ENCODE data around the gene SLC39A11.

The SLC39A11 gene

GRCh38 chr17:72662827-72663190 lies 429.7 kb downstream of the SLC39A11 start:
- Histone ChIP-seq H3K27ac (replicated peaks) (no peak overlapping the region), H3K27me3 (ENCODE audit: insufficient read depth, poor library complexity, severe bottlenecking) (no peaks in the 10 kb centered on the region), H3K4me3 (replicated peaks; ENCODE audit: insufficient read depth, low read length) (no peak overlapping the region)
- no peak for TF ChIP-seq SPI1 (IDR thresholded peaks at IDR 0.05; ENCODE audit: borderline replicate concordance, low read depth)
- no peak for TF ChIP-seq REST (IDR thresholded peaks at IDR 0.05; ENCODE audit: insufficient replicate concordance, low read depth)
- TF ChIP-seq POLR2AphosphoS5 (IDR thresholded peaks at IDR 0.05; ENCODE audit: low read depth), result no peak
- no peak for TF ChIP-seq CTCF (IDR thresholded peaks at IDR 0.05; ENCODE audit: insufficient read depth, low read length)
- TF ChIP-seq GABPA (IDR thresholded peaks at IDR 0.05; ENCODE audit: low read depth), result no peak
- DNase-seq (ENCODE audit: low read depth in 1 of 2, low spot score in 1 of 2), result no peak

GRCh38 chr17:72661945-72662826 lies 430.3 kb downstream of the SLC39A11 start:
- TF ChIP-seq SPI1 (IDR thresholded peaks at IDR 0.05; ENCODE audit: borderline replicate concordance, low read depth), result no peak
- TF ChIP-seq POLR2AphosphoS5 (IDR thresholded peaks at IDR 0.05; ENCODE audit: low read depth), result no peak
- no peak for TF ChIP-seq GABPA (IDR thresholded peaks at IDR 0.05; ENCODE audit: low read depth)
- no peak for TF ChIP-seq CTCF (IDR thresholded peaks at IDR 0.05; ENCODE audit: insufficient read depth, low read length)
- no peak for TF ChIP-seq REST (IDR thresholded peaks at IDR 0.05; ENCODE audit: insufficient replicate concordance, low read depth)
- Histone ChIP-seq H3K27ac (replicated peaks) (no peak overlapping the region), H3K4me3 (replicated peaks; ENCODE audit: insufficient read depth, low read length) (no peak overlapping the region), H3K27me3 (ENCODE audit: insufficient read depth, poor library complexity, severe bottlenecking) (no peaks in the 10 kb centered on the region)
- DNase-seq (ENCODE audit: low read depth in 1 of 2, low spot score in 1 of 2), result no peak

- H3K27ac ChIP-seq (replicated peaks), result no peak overlapping the region
- TF ChIP-seq GABPA (IDR thresholded peaks at IDR 0.05; ENCODE audit: low read depth) (no peak), REST (IDR thresholded peaks at IDR 0.05; ENCODE audit: insufficient replicate concordance, low read depth) (no peak), SPI1 (IDR thresholded peaks at IDR 0.05; ENCODE audit: borderline replicate concordance, low read depth) (no peak), POLR2AphosphoS5 (IDR thresholded peaks at IDR 0.05; ENCODE audit: low read depth) (no peak), CTCF (IDR thresholded peaks at IDR 0.05; ENCODE audit: insufficient read depth, low read length) (no peak)
- DNase-seq (ENCODE audit: low read depth in 1 of 2, low spot score in 1 of 2), result no peak
- no peak overlapping the region for H3K4me3 ChIP-seq (replicated peaks; ENCODE audit: insufficient read depth, low read length)
- no peaks in the 10 kb centered on the region for H3K27me3 ChIP-seq (ENCODE audit: insufficient read depth, poor library complexity, severe bottlenecking)
These were observed 431.2 kb downstream of the SLC39A11 start for GRCh38 chr17:72661116-72661944.

All from HL-60 (cell line).